K562 (cell line): ENCODE data around the gene CAMSAP3. TPM values are rescaled to one million over a fixed set of nuclear protein-coding genes. Genes with fewer than 3 reads are reported as not detected.
A peak's percentile ranks its signal among the peaks of the same experiment; 100 is the strongest.

Experiments
- CCAR2 ChIP-seq: fragments of 200-400 bp; formaldehyde crosslinking; IDR thresholded peaks from 2 replicates; pipeline ENCODE4 v1.6.1; 2017; ENCODE audit warnings: mild to moderate bottlenecking, low read depth, low read length
- DDX20 ChIP-seq: fragments of 450-650 bp; IDR thresholded peaks from 2 replicates; pipeline ENCODE4 v1.6.1; 2016; ENCODE audit warnings: missing genetic modification characterization, low read depth, mild to moderate bottlenecking, missing compliant biosample characterization, moderate library complexity
- EHMT2 ChIP-seq: fragments of 450-650 bp; IDR thresholded peaks from 2 replicates; pipeline ENCODE4 v1.6.1; 2018; ENCODE audit warnings: antibody characterized with exemption
- MYC ChIP-seq, 2 experiments: fragments of 250-450 bp in 1 of 2; sonication (Bioruptor Pico) in 1 of 2; IDR thresholded peaks; 2 replicates each; pipeline versions ENCODE4 v1.5.1 to v1.6.1; 2012 to 2021; ENCODE audit warnings: low read depth in 2 of 2, borderline replicate concordance in 1 of 2, improper control_type of control experiment in 1 of 2, low read length in 1 of 2, mild to moderate bottlenecking in 1 of 2, moderate library complexity in 1 of 2
- PHB2 ChIP-seq: fragments of 450-650 bp; IDR thresholded peaks from 2 replicates; pipeline ENCODE4 v1.6.1; 2017; ENCODE audit warnings: low read depth
- SIRT6 ChIP-seq: IDR thresholded peaks from one replicate; pipeline ENCODE4 v1.6.1; 2012; ENCODE audit warnings: low read depth, mild to moderate bottlenecking, control low read depth, inconsistent platforms, low read length, moderate library complexity
- SMAD4 ChIP-seq: fragments of 250-450 bp; sonication (Bioruptor Pico); conservative IDR thresholded peaks from 2 replicates; pipeline ENCODE4 v1.8.0; 2021; ENCODE audit warnings: inconsistent platforms, mild to moderate bottlenecking, moderate library complexity
- SNIP1 ChIP-seq: fragments of 450-650 bp; IDR thresholded peaks from 2 replicates; pipeline ENCODE4 v1.7.1; 2017; ENCODE audit warnings: low read depth, mild to moderate bottlenecking
- SP1 ChIP-seq: sonication (generic); formaldehyde crosslinking; IDR thresholded peaks from 2 replicates; pipeline ENCODE4 v1.8.1; 2022; ENCODE audit warnings: mild to moderate bottlenecking, missing genetic modification reagents
- SRSF3 ChIP-seq: fragments of 200-400 bp; formaldehyde crosslinking; IDR thresholded peaks from 2 replicates; pipeline ENCODE4 v1.6.1; 2016; ENCODE audit warnings: mild to moderate bottlenecking, low read length, moderate library complexity; ENCODE audit not compliant: insufficient read depth
- ZNF57 ChIP-seq: fragments of 450-650 bp; formaldehyde crosslinking; IDR thresholded peaks from 2 replicates; pipeline ENCODE4 v1.4.0; 2020; ENCODE audit warnings: mild to moderate bottlenecking, moderate library complexity
- ZNF586 ChIP-seq: fragments of 450-650 bp; formaldehyde crosslinking; conservative IDR thresholded peaks from 2 replicates; pipeline ENCODE4 v1.4.0; 2020; ENCODE audit warnings: mild to moderate bottlenecking, moderate library complexity
- ZNF699 ChIP-seq: fragments of 250-450 bp; sonication (Bioruptor Pico); IDR thresholded peaks from 2 replicates; pipeline ENCODE4 v1.8.0; 2021; ENCODE audit warnings: mild to moderate bottlenecking, moderate library complexity; ENCODE audit not compliant: insufficient replicate concordance
- polyA plus RNA-seq, 8 experiments: library from polyadenylated mRNA; depleted of rRNA in 4 of 8; stranded (reverse) in 5 of 8; unstranded in 3 of 8; fragments of >200 nt; fragmentation: Nextera tagmentation in 2 of 8; fragmentation: Illumina TruSeq in 1 of 8; extraction: Ambion mirVana in 2 of 8; extraction: Trizol in 1 of 8; gene quantifications; 2 replicates each; pipeline versions ENCODE4 v1.2.1 to v1.2.3, GENCODE V29; 2011 to 2014; ENCODE audit warnings: inconsistent platforms in 1 of 8, missing spikeins in 1 of 8
- total RNA-seq, 7 experiments: library from RNA; depleted of rRNA in 6 of 7; stranded (reverse); fragments of >200 nt in 6 of 7; fragmentation: Illumina TruSeq in 2 of 7; extraction: Trizol in 2 of 7; gene quantifications; 2 replicates each; pipeline versions ENCODE4 v1.2.1 to v1.2.3, GENCODE V29; 2011 to 2021; ENCODE audit warnings: low replicate concordance in 1 of 7
- TF ChIP-seq, protein P1 (sequence below): fragments of 250-450 bp; sonication (Bioruptor Pico); IDR thresholded peaks from 2 replicates; pipeline ENCODE4 v1.8.0; 2021; ENCODE audit warnings: moderate library complexity, mild to moderate bottlenecking, inconsistent platforms
- TF ChIP-seq, protein P2 (sequence below): fragments of 450-650 bp; formaldehyde crosslinking; IDR thresholded peaks from 2 replicates; pipeline ENCODE4 v1.4.0; 2022; ENCODE audit warnings: mild to moderate bottlenecking, moderate library complexity
- TF ChIP-seq, protein P3 (sequence below), 2 experiments: fragments of 450-650 bp; IDR thresholded peaks; 2 replicates each; pipeline ENCODE4 v1.6.1; 2016; ENCODE audit warnings: mild to moderate bottlenecking in 2 of 2, borderline replicate concordance in 1 of 2, low read depth in 1 of 2, moderate library complexity in 1 of 2

The CAMSAP3 gene
- total and polyA plus RNA-seq, 9 of the 15 experiments (the other 6 are each of a cell fraction or from before 2014, with no cell fraction given), result 0.01 to 0.89 (median 0.22) TPM; not detected in 1

DNA sequence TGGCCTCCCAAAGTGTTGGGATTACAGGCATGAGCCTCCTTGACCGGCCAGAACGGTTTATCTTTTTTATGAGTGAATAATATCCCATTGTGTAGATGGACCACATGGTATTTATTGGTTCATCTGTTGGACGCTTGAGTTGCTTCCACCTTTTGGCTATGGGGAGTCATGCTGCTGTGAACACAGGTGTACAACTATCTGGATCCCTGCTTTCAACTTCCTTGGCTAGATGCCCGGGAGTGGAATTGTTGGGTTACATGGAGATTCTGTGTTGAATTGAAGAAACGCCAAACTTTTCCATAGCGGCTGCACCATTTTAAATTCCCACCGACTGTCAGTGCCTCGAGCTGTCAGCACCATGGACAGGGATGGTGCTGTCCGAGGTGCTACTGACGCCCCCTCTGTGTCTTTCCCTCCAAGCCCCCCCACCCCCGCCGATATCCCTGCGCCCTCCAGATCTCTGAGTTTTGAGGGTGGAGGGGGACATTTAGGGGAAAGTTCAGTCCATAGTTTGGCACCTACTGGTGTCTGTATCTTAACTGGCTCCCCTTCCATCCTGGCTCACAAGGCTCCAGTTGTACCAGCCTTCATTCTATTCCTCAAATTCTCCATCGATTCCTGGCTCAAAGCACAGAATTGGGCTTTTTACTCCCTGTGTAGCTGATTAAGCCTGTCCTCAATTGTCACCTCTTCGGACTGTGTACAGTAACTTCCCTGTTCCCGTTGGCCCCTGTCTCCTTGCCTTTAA, 32.8 kb upstream of the CAMSAP3 start (continued):
- peak; percentile 62 for TF ChIP-seq SP1
- no peak for TF ChIP-seq SNIP1
- TF ChIP-seq SMAD4 (CRISPR knock-in tag), result peak; percentile 74
- no peak for TF ChIP-seq CCAR2
- TF ChIP-seq, protein P1, sequence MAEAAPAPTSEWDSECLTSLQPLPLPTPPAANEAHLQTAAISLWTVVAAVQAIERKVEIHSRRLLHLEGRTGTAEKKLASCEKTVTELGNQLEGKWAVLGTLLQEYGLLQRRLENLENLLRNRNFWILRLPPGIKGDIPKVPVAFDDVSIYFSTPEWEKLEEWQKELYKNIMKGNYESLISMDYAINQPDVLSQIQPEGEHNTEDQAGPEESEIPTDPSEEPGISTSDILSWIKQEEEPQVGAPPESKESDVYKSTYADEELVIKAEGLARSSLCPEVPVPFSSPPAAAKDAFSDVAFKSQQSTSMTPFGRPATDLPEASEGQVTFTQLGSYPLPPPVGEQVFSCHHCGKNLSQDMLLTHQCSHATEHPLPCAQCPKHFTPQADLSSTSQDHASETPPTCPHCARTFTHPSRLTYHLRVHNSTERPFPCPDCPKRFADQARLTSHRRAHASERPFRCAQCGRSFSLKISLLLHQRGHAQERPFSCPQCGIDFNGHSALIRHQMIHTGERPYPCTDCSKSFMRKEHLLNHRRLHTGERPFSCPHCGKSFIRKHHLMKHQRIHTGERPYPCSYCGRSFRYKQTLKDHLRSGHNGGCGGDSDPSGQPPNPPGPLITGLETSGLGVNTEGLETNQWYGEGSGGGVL (CRISPR knock-in tag), result no peak
- TF ChIP-seq ZNF699 (CRISPR knock-in tag), result no peak
- TF ChIP-seq ZNF586 (CRISPR knock-in tag), result no peak
- no peak for TF ChIP-seq PHB2
- no peak for TF ChIP-seq SIRT6
- TF ChIP-seq EHMT2, result peak; percentile 100
- no peak for TF ChIP-seq ZNF57 (CRISPR knock-in tag)
- peak; percentile 56; the same call in 1 of the 2 replicates for TF ChIP-seq DDX20 (tag)
- TF ChIP-seq, protein P2, sequence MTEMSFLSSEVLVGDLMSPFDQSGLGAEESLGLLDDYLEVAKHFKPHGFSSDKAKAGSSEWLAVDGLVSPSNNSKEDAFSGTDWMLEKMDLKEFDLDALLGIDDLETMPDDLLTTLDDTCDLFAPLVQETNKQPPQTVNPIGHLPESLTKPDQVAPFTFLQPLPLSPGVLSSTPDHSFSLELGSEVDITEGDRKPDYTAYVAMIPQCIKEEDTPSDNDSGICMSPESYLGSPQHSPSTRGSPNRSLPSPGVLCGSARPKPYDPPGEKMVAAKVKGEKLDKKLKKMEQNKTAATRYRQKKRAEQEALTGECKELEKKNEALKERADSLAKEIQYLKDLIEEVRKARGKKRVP (CRISPR knock-in tag), result no peak; the same call in 1 of the 2 replicates
- no peak for TF ChIP-seq SRSF3
- TF ChIP-seq, protein P3, sequence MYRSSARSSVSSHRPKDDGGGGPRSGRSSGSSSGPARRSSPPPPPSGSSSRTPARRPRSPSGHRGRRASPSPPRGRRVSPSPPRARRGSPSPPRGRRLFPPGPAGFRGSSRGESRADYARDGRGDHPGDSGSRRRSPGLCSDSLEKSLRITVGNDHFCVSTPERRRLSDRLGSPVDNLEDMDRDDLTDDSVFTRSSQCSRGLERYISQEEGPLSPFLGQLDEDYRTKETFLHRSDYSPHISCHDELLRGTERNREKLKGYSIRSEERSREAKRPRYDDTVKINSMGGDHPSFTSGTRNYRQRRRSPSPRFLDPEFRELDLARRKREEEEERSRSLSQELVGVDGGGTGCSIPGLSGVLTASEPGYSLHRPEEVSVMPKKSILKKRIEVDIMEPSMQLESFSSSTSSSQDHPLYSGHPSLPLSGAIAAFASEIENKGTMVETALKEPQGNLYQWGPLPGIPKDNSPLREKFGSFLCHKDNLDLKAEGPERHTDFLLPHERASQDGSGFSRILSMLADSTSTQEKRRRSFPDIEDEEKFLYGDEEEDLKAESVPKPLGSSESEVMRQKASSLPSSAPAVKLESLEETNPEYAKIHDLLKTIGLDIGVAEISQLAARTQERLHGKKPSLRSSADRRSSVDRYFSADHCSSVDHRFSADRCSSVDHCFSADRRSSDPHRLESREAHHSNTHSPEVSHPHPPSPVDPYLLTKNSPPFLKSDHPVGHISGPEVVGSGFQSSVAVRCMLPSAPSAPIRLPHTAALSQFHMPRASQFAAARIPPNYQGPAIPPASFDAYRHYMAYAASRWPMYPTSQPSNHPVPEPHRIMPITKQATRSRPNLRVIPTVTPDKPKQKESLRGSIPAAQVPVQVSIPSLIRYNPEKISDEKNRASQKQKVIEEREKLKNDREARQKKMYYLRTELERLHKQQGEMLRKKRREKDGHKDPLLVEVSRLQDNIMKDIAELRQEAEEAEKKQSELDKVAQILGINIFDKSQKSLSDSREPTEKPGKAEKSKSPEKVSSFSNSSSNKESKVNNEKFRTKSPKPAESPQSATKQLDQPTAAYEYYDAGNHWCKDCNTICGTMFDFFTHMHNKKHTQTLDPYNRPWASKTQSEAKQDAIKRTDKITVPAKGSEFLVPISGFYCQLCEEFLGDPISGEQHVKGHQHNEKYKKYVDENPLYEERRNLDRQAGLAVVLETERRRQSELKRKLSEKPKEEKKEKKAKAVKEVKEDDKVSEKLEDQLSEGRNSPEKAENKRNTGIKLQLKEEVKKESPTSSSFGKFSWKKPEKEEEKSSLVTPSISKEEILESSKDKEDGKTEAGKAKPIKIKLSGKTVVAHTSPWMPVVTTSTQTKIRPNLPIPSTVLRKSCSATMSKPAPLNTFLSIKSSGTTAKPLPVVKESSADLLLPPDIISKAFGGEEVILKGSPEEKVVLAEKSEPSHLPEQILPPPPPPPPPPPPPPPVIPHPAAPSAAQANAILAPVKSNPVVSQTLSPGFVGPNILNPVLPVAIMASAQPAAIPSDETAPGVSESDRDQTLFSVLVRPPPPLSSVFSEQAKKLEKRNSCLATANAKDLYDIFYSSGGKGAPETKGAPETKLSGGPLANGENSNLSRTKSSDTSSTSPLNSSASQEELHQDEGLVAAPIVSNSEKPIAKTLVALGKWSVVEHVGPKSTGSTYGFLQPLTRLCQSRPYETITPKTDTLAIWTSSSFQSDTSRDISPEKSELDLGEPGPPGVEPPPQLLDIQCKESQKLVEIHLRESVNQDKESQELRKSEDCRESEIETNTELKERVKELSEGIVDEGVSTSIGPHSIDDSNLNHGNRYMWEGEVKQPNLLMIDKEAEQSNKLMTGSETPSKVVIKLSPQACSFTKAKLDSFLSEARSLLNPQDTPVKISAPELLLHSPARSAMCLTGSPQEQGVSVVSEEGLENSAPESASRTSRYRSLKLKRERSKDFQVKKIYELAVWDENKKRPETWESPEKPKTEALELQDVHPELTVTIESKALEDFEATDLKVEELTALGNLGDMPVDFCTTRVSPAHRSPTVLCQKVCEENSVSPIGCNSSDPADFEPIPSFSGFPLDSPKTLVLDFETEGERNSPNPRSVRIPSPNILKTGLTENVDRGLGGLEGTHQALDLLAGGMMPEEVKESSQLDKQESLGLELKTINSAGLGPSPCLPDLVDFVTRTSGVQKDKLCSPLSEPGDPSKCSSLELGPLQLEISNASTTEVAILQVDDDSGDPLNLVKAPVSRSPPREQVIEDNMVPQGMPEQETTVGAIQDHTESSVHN (IDR thresholded peaks at IDR 0.05; ENCODE audit: borderline replicate concordance in 1 of 2, low read depth in 1 of 2), result no peak
- no peak for TF ChIP-seq MYC (IDR thresholded peaks at IDR 0.05; ENCODE audit: low read depth, low read length)
- no peak for TF ChIP-seq MYC (CRISPR knock-in tag; IDR thresholded peaks at IDR 0.05; ENCODE audit: borderline replicate concordance, low read depth)
